BJ (cell line): ENCODE data around the gene XPR1. TPM values are rescaled to one million over a fixed set of nuclear protein-coding genes. Genes with fewer than 3 reads are reported as not detected.

Experiments used
- CTCF ChIA-PET: fragments of 350-600 bp; formaldehyde crosslinking; extraction: SDS; loops from one replicate; lab custom pipeline; 2021; ENCODE audit warnings: antibody characterized with exemption, inconsistent platforms; lab: Yijun Ruan, JAX
- POLR2A ChIA-PET: fragments of 300-600 bp; sonication (Branson Sonifier 250); formaldehyde crosslinking; extraction: SDS; loops from one replicate; lab custom pipeline; 2021; ENCODE audit warnings: antibody characterized with exemption; lab: Charles Lee
- DNase-seq: peaks from one replicate; pipeline ENCODE4 v3.0.0-alpha.2; 2011; ENCODE audit warnings: low read depth
- H3K27me3 ChIP-seq: 2 replicates; pipeline ENCODE4 v1.6.0; 2011; ENCODE audit warnings: low read length; ENCODE audit not compliant: control insufficient read depth, insufficient read depth
- H3K36me3 ChIP-seq: 2 replicates; pipeline ENCODE4 v1.5.1; 2011; ENCODE audit warnings: low read length; ENCODE audit not compliant: control insufficient read depth, insufficient read depth
- H3K4me3 ChIP-seq: 2 replicates; pipeline ENCODE4 v1.5.1; 2011; ENCODE audit warnings: low read depth, mild to moderate bottlenecking, control low read depth, low read length
- CTCF ChIP-seq: IDR thresholded peaks from 2 replicates; pipeline ENCODE4 v1.5.1; 2011; ENCODE audit warnings: low read depth, mild to moderate bottlenecking, control low read depth, inconsistent platforms, low read length, moderate library complexity; ENCODE audit not compliant: insufficient read depth
- polyA plus RNA-seq: library from polyadenylated mRNA; depleted of rRNA; stranded (reverse); fragments of >200 nt; gene quantifications from 2 replicates; pipeline ENCODE4 v1.2.3, GENCODE V29; 2011

Gene XPR1
- polyA plus RNA-seq, 1 experiment = 17.3 TPM

DNA sequence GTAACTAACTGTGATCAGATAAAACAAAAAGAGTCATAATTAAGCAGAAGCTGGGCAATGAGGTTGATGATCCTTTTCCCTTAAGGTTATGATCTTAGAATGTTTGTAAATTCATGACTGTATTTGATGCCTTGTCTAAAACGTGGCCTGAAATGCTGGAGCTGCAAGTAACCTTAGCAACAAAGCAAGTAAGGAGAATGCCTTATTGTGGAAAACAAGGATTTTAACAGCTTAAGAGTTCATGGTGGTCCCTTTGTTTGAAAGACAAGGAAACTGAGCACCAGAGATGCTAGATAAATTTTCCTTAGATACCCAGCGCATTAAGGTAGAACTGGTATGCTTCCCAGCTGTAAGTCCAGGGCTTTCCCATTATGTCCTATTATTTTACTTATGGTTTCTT, 25.7 kb upstream of the XPR1 start:
- POLR2A ChIA-PET = no interaction called here
- no peak for DNase-seq
- CTCF ChIA-PET = no interaction called here
- H3K4me3 ChIP-seq = no peak overlapping the region
- H3K36me3 ChIP-seq = no peaks in the 10 kb centered on the region
- TF ChIP-seq CTCF = no peak
- no peaks in the 10 kb centered on the region for H3K27me3 ChIP-seq

DNA sequence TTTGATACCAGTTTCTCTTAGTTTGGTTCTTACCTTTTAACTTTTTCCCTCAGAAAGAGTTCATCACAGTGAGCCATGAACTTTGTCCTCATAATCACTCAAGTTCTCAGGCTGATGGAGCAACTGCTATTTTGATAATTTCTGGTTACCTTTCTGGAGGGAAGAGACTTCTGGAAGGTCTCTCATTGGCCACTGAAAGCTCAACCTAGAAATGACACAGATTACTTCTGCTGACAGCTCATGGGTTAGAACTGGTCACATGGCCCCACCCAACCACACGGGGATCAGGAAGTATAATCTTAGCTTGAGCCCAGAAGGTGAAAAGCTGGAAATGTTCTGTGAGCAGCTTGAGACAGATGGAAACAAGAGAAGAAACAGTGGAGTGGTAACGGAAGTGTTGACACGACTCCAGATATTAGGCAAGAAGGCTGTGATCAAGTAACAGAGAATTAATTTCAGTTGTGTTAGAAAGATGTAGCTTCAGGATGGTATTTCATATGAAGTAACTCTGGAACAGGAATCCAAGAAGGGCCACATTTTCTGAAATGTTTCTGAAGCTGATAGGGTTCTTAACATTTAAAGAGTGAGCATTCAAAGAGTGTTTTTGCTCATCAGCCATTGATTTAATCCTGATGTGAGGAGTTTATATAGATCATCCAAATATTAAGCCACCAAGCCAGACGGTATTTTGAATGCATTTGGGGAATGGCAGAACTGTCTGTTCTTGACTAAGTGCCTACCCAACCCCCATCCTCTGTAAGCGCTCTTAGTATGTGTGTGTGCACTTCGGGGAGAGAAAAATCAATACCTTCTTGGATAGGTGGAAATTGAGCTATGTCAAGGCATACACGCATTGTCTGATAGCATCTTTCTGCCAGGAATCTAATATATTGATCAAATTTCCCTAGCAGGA, 21.9 kb upstream of the XPR1 start:
- TF ChIP-seq CTCF = no peak
- ChIA-PET POLR2A (interaction anchor here (0.9 kb wide), 2 partner anchors 11 to 14 kb away, joined by 3 to 4 read pairs; no protein-coding TSS in a partner anchor), CTCF (interaction anchor here (0.8 to 1.2 kb wide), 6 partner anchors 9 to 252 kb away, joined by 3 to 4 read pairs (median 3); no protein-coding TSS in a partner anchor)
- no peak for DNase-seq
- no peaks in the 10 kb centered on the region; the same call in 1 of the 2 replicates for H3K27me3 ChIP-seq
- no peak overlapping the region for H3K4me3 ChIP-seq
- no peaks in the 10 kb centered on the region for H3K36me3 ChIP-seq

DNA sequence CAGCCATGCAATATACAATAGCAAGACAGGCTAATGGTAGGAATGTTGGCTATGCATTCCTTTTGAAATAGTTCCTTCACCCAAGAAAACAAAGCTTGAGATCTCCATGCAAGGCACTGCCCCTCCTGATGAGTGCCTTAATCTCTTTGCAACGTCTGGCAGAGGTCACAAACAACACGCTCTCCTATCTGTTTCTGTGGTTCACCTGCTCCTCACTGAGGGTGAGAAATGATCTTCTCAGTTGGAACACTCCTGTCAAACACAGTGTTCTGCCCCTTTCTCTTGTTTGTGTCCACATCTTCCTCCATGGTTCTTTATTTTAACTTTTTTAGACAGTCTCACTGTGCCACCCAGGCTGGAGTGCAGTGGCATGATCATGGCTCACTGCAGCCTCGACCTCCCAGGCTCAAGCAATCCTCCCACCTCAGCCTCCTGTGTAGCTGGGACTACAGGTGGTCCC, 21.2 kb upstream of the XPR1 start:
- TF ChIP-seq CTCF = no peak
- H3K4me3 ChIP-seq = no peak overlapping the region
- ChIA-PET CTCF (interaction anchor here (0.9 to 1.2 kb wide), 5 partner anchors 8 to 251 kb away, joined by 3 to 4 read pairs (median 4); no protein-coding TSS in a partner anchor), POLR2A (interaction anchor here (0.9 kb wide), 2 partner anchors 11 to 15 kb away, joined by 3 to 4 read pairs; no protein-coding TSS in a partner anchor)
- H3K27me3 ChIP-seq = no peaks in the 10 kb centered on the region; the same call in 1 of the 2 replicates
- no peaks in the 10 kb centered on the region for H3K36me3 ChIP-seq
- DNase-seq = no peak

DNA sequence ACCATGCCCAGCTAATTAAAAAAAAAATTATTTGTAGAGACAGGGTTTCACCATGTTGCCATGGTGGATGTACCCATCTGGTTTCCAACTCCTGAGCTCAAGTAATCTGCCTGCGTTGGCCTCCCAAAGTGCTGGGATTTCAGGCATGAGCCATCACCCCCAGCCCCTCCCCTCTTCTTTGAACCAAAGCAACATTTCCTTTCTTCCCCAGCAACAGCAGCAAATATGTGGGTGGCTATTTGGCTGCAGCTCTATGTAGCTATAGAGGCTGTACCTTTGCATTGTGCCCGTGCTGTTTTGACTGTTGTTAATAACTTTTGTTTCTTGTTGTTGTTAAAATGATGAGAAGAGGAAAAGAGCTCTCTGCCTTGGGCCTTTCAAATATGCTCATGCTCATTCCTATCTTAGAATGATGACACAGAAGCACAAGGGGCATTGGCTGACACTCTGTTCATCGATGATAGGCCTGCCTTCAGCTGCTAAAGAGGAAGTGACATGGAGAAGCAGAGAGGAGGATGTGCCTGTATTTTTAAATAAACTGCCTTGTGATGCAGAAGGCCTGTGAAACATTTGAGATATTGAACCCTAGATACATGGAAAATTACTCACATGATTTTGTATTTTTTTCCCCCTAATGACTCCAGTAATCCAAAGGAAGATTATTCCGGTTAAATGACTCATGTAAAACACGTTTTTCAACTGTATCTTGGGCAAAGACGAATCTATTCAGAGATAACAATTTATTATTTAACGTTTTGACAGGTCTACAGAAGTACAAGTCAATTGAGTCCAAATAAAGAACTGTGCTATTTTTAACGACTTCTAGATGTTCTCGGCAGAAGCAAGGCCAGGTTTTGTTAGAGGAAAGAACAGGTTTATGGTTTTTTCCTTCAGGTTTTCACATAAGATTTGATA, 20.5 kb upstream of the XPR1 start:
- TF ChIP-seq CTCF = no peak
- DNase-seq = no peak
- POLR2A ChIA-PET = interaction anchor here (0.9 kb wide), 1 partner anchor 10 kb away, joined by 4 read pairs; no protein-coding TSS in a partner anchor
- Histone ChIP-seq H3K4me3 (no peak overlapping the region), H3K27me3 (no peaks in the 10 kb centered on the region; the same call in 1 of the 2 replicates), H3K36me3 (no peaks in the 10 kb centered on the region)
- CTCF ChIA-PET = interaction anchor here (0.9 kb wide), 1 partner anchor 113 kb away, joined by 4 read pairs; no protein-coding TSS in a partner anchor
